ENCODE data around the gene NUDT1. TPM values are rescaled to one million over a fixed set of nuclear protein-coding genes. Genes with fewer than 3 reads are reported as not detected.

The NUDT1 gene
- total RNA-seq, 1 experiment from 2014 or later, result 47.4 TPM

GRCh38 chr7:2264158-2264557 is 22.1 kb downstream of the NUDT1 start:
- Histone ChIP-seq H3K4me3 (replicated peaks in 1 of 2; ENCODE audit: low read depth in 1 of 2, low read length in 2 of 2) (no peak overlapping the region), H3K27me3 (ENCODE audit: insufficient read depth, low read length) (no peaks in the 10 kb centered on the region), H3K27ac (ENCODE audit: low read depth, low read length) (no peak overlapping the region), H3K4me1 (ENCODE audit: control insufficient read depth in 1 of 2, insufficient read depth in 2 of 2, low read length in 2 of 2) (peaks cover 0 to 5% of the 10 kb centered on the region in 2 experiments; a peak in 2 of 4 replicates), H2AFZ (ENCODE audit: low read depth, low read length, poor library complexity, severe bottlenecking) (no peak overlapping the region), H3K9me2 (ENCODE audit: insufficient read depth) (no peaks in the 10 kb centered on the region), H3K9ac (ENCODE audit: low read length) (no peak overlapping the region), H4K20me1 (ENCODE audit: insufficient read depth) (no peaks in the 10 kb centered on the region), H3K9me3 (ENCODE audit: control insufficient read depth in 1 of 2, insufficient read depth in 1 of 2, low read depth in 1 of 2, low read length in 2 of 2) (no peaks in the 10 kb centered on the region), H3K79me2 (ENCODE audit: insufficient read depth, low read length) (no peaks in the 10 kb centered on the region), H3K36me3 (ENCODE audit: control insufficient read depth in 1 of 2, insufficient read depth in 2 of 2, low read length in 2 of 2) (no peaks in the 10 kb centered on the region; a peak in 1 of 4 replicates), H3K4me2 (ENCODE audit: low read length) (no peak overlapping the region)
- intact Hi-C loops (cut with micrococcal nuclease), result no loop called here
- TF ChIP-seq SRF (IDR thresholded peaks at IDR 0.05; ENCODE audit: low read depth) (no peak), POLR2AphosphoS5 (IDR thresholded peaks at IDR 0.05; ENCODE audit: low read depth, low read length) (no peak), REST (IDR thresholded peaks at IDR 0.05; ENCODE audit: low read depth) (no peak), ATF3 (IDR thresholded peaks at IDR 0.05) (no peak), ZFX (IDR thresholded peaks at IDR 0.05) (no peak), MAX (IDR thresholded peaks at IDR 0.05) (no peak), TCF7L2 (IDR thresholded peaks at IDR 0.05; ENCODE audit: borderline replicate concordance, extremely low read depth, insufficient read depth, insufficient read length) (no peak), ZBTB33 (IDR thresholded peaks at IDR 0.05; ENCODE audit: extremely low read depth, insufficient replicate concordance, low read length) (no peak), EGR1 (IDR thresholded peaks at IDR 0.05; ENCODE audit: low read depth) (no peak), JUND (IDR thresholded peaks at IDR 0.05) (no peak), RAD21 (IDR thresholded peaks at IDR 0.05; ENCODE audit: low read depth) (no peak), CBX3 (IDR thresholded peaks at IDR 0.05; ENCODE audit: low read depth) (no peak), ZNF274 (IDR thresholded peaks at IDR 0.05; ENCODE audit: low read depth, low read length) (no peak), CTCF (IDR thresholded peaks at IDR 0.05 in 2 of 3, conservative IDR thresholded peaks at IDR 0.05 in 1 of 3; ENCODE audit: borderline replicate concordance in 1 of 3, insufficient read depth in 1 of 3, low read depth in 2 of 3, low read length in 2 of 3) (no peak), SP1 (IDR thresholded peaks at IDR 0.05; ENCODE audit: low read depth) (no peak), ELF1 (IDR thresholded peaks at IDR 0.05; ENCODE audit: borderline replicate concordance, low read depth) (no peak), EZH2phosphoT487 (IDR thresholded peaks at IDR 0.05; ENCODE audit: borderline replicate concordance) (no peak), YY1 (IDR thresholded peaks at IDR 0.05; ENCODE audit: extremely low read depth, insufficient replicate concordance, low read depth, low read length) (no peak)
- no peak for ATAC-seq
- no peak for DNase-seq (ENCODE audit: low read depth, low spot score)
- RAD21 ChIA-PET (ENCODE audit: low non-redundant PET in 1 of 2, low total read pairs in 2 of 2, uncharacterized antibody in 2 of 2, unreplicated experiment in 2 of 2), result no interaction called here
- CTCF ChIA-PET, result no interaction called here
- POLR2A ChIA-PET, result no interaction called here
- BruUV-seq (replicated peaks), result no TSS peak
